GM12878 (cell line): ENCODE results near the gene SNAPIN. TPM values are rescaled to one million over a fixed set of nuclear protein-coding genes. Genes with fewer than 3 reads are reported as not detected.

ENCODE experiments used
- ATAC-seq: fragments of 200-7000 bp; cut with Tn5 transposase; 3 replicates; pipeline ENCODE4 v1.9.1; 2020; ENCODE audit warnings: mild to moderate bottlenecking, moderate library complexity
- BruUV-seq: library from RNA; stranded (reverse); fragments of 400-500 nt; replicated peaks from 2 replicates; lab custom pipeline; 2021; lab: Mats Ljungman, UMichigan
- CTCF ChIA-PET: fragments of 300-600 bp; sonication (Branson Sonifier 250); formaldehyde crosslinking; extraction: SDS; loops from one replicate; lab custom pipeline; 2021; ENCODE audit warnings: inconsistent platforms; lab: Yijun Ruan, JAX
- POLR2A ChIA-PET: fragments of 350-600 bp; formaldehyde crosslinking; extraction: SDS; loops from one replicate; lab custom pipeline; 2021; ENCODE audit warnings: inconsistent platforms; lab: Charles Lee
- RAD21 ChIA-PET: fragments of 300-600 bp; sonication (Branson Sonifier 250); formaldehyde crosslinking; loops from one replicate; lab custom pipeline; 2023; ENCODE audit warnings: antibody characterized with exemption; ENCODE audit not compliant: unreplicated experiment; lab: Charles Lee
- SMC1A ChIA-PET: fragments of 300-600 bp; sonication (Branson Sonifier 250); formaldehyde crosslinking; loops from one replicate; lab custom pipeline; 2023; ENCODE audit not compliant: unreplicated experiment, uncharacterized antibody; lab: Charles Lee
- DNase-seq: peaks from one replicate; pipeline ENCODE4 v3.0.0-alpha.2; 2011; ENCODE audit warnings: low read depth, low spot score
- FAIRE-seq: peaks from 3 replicates; lab custom pipeline; 2011; peaks lifted over from hg19 to GRCh38; lab: Jason Lieb, UNC
- H2AFZ ChIP-seq: 2 replicates; pipeline ENCODE4 v1.6.0; 2011; ENCODE audit warnings: low read depth, low read length, control low read depth; ENCODE audit not compliant: control insufficient read depth
- H3K27ac ChIP-seq: 2 replicates; pipeline ENCODE4 v1.5.1; 2011; ENCODE audit warnings: control low read depth; ENCODE audit not compliant: control insufficient read depth, insufficient read depth
- H3K27me3 ChIP-seq, 2 experiments: replicated peaks in 1 of 2; 2 replicates each; pipeline versions ENCODE4 v1.6.0 to v1.6.1; 2011; ENCODE audit warnings: low read length in 1 of 2; ENCODE audit not compliant: control insufficient read depth in 2 of 2, insufficient read depth in 2 of 2
- H3K36me3 ChIP-seq, 2 experiments: 2 replicates each; pipeline ENCODE4 v1.5.1; 2011; ENCODE audit warnings: low read length in 1 of 2; ENCODE audit not compliant: control insufficient read depth in 2 of 2, insufficient read depth in 2 of 2
- H3K4me1 ChIP-seq: 2 replicates; pipeline ENCODE4 v1.6.1; 2011; ENCODE audit warnings: mild to moderate bottlenecking, low read length, moderate library complexity, mixed read lengths; ENCODE audit not compliant: control insufficient read depth, insufficient read depth
- H3K4me2 ChIP-seq: 2 replicates; pipeline ENCODE4 v1.6.0; 2011; ENCODE audit warnings: control low read depth; ENCODE audit not compliant: control insufficient read depth, insufficient read depth
- H3K4me3 ChIP-seq: fragments of 200-600 bp; sonication (generic); 2 replicates; pipeline ENCODE4 v1.5.1; 2016
- H3K79me2 ChIP-seq: 2 replicates; pipeline ENCODE4 v1.6.0; 2011; ENCODE audit warnings: low read length; ENCODE audit not compliant: control insufficient read depth, insufficient read depth
- H3K9ac ChIP-seq: 2 replicates; pipeline ENCODE4 v1.8.0; 2011; ENCODE audit warnings: low read length, control low read depth, mixed read lengths; ENCODE audit not compliant: control insufficient read depth, insufficient read depth
- H3K9me3 ChIP-seq: replicated peaks from 3 replicates; pipeline ENCODE4 v1.5.1; 2011; ENCODE audit warnings: mild to moderate bottlenecking, low read length; ENCODE audit not compliant: control insufficient read depth, insufficient read depth
- H4K20me1 ChIP-seq: 2 replicates; pipeline ENCODE4 v1.6.0; 2011; ENCODE audit not compliant: control insufficient read depth, insufficient read depth
- CHD1 ChIP-seq: IDR thresholded peaks from 2 replicates; pipeline ENCODE4 v1.6.1; 2012; ENCODE audit warnings: low read depth, low read length, improper control_type of control experiment
- ESRRA ChIP-seq: IDR thresholded peaks from 2 replicates; pipeline ENCODE4 v1.6.1; 2012; ENCODE audit warnings: mild to moderate bottlenecking, low read length, improper control_type of control experiment
- ETV6 ChIP-seq, 2 experiments: fragments of 450-650 bp in 1 of 2; IDR thresholded peaks in 1 of 2; conservative IDR thresholded peaks in 1 of 2; 2 replicates each; pipeline ENCODE4 v1.6.1; 2014; ENCODE audit warnings: antibody characterized with exemption in 1 of 2, borderline replicate concordance in 1 of 2, low read depth in 1 of 2, mild to moderate bottlenecking in 1 of 2, moderate library complexity in 1 of 2
- HDAC2 ChIP-seq: fragments of 200-600 bp; sonication (generic); IDR thresholded peaks from 2 replicates; pipeline ENCODE4 v1.6.1; 2017
- HDAC6 ChIP-seq: fragments of 200-600 bp; sonication (generic); IDR thresholded peaks from one replicate; pipeline ENCODE4 v1.8.0; 2017; ENCODE audit warnings: antibody characterized with exemption; ENCODE audit not compliant: unreplicated experiment
- HDGF ChIP-seq: fragments of 450-650 bp; IDR thresholded peaks from 2 replicates; pipeline ENCODE4 v1.6.1; 2016; ENCODE audit warnings: antibody characterized with exemption
- JUNB ChIP-seq: IDR thresholded peaks from 2 replicates; pipeline ENCODE4 v1.6.1; 2016; ENCODE audit warnings: antibody characterized with exemption, mild to moderate bottlenecking
- KAT2A ChIP-seq: conservative IDR thresholded peaks from 2 replicates; pipeline ENCODE4 v1.6.1; 2011; ENCODE audit warnings: low read depth, low read length; ENCODE audit not compliant: control insufficient read depth
- NFXL1 ChIP-seq: fragments of 450-650 bp; IDR thresholded peaks from 2 replicates; pipeline ENCODE4 v1.6.1; 2017; ENCODE audit warnings: antibody characterized with exemption, mild to moderate bottlenecking, borderline replicate concordance
- NFYA ChIP-seq: IDR thresholded peaks from 2 replicates; pipeline ENCODE4 v1.6.1; 2011; ENCODE audit warnings: low read depth, mild to moderate bottlenecking, low read length, improper control_type of control experiment, borderline replicate concordance
- POLR2AphosphoS2 ChIP-seq: IDR thresholded peaks from 2 replicates; pipeline ENCODE4 v1.6.1; 2011; ENCODE audit warnings: low read depth, mild to moderate bottlenecking, low read length, improper control_type of control experiment, moderate library complexity
- RFX5 ChIP-seq: IDR thresholded peaks from 2 replicates; pipeline ENCODE4 v1.6.1; 2011; ENCODE audit warnings: low read depth, low read length, improper control_type of control experiment
- SMAD5 ChIP-seq: IDR thresholded peaks from 2 replicates; pipeline ENCODE4 v1.6.1; 2016; ENCODE audit warnings: antibody characterized with exemption, low read depth
- STAT1 ChIP-seq: fragments of 450-650 bp; conservative IDR thresholded peaks from 2 replicates; pipeline ENCODE4 v1.6.1; 2014; ENCODE audit warnings: antibody characterized with exemption, mild to moderate bottlenecking
- TARDBP ChIP-seq: IDR thresholded peaks from 2 replicates; pipeline ENCODE4 v1.6.1; 2016; ENCODE audit warnings: borderline replicate concordance
- TCF7 ChIP-seq: IDR thresholded peaks from 2 replicates; pipeline ENCODE4 v1.6.1; 2014; ENCODE audit warnings: antibody characterized with exemption, borderline replicate concordance
- ZNF207 ChIP-seq: fragments of 450-650 bp; IDR thresholded peaks from 2 replicates; pipeline ENCODE4 v1.6.1; 2014; ENCODE audit warnings: antibody characterized with exemption, mild to moderate bottlenecking, borderline replicate concordance
- WGBS: methylation state at CpG from one replicate; pipeline ENCODE4 v1.1.6; 2016; ENCODE audit warnings: low lambda C conversion rate; ENCODE audit not compliant: insufficient replicate concordance, insufficient coverage; ENCODE audit errors: missing lambda C conversion rate; 5-methylcytosine and 5-hydroxymethylcytosine counted together
- in situ Hi-C: fragments of 300-500 bp; cut with MboI; formaldehyde crosslinking; loops from 9 replicates; pipeline ENCODE4 v1.14.3; 2018; ENCODE audit warnings: mixed read lengths
- intact Hi-C: fragments of 100-400 bp; cut with micrococcal nuclease; formaldehyde crosslinking; loops from one replicate; pipeline ENCODE4 v1.14.2; 2022; ENCODE audit not compliant: unreplicated experiment
- polyA plus RNA-seq, 11 experiments: library from polyadenylated mRNA; depleted of rRNA in 4 of 11; unstranded in 6 of 11; stranded (reverse) in 5 of 11; fragments of >200 nt; fragmentation: Nextera tagmentation in 4 of 11; fragmentation: Illumina TruSeq in 1 of 11; extraction: Ambion mirVana in 4 of 11; extraction: Trizol in 1 of 11; gene quantifications; 1 replicate in 1 of 11; 2 replicates in 10 of 11; pipeline versions ENCODE4 v1.2.1 to v1.2.3, GENCODE V29; 2011 to 2016; ENCODE audit warnings: inconsistent platforms in 2 of 11, missing spikeins in 2 of 11, low read depth in 1 of 11
- total RNA-seq, 4 experiments: library from RNA; depleted of rRNA in 3 of 4; stranded (reverse); fragments of >200 nt in 3 of 4; fragmentation: Illumina TruSeq in 1 of 4; extraction: Trizol in 1 of 4; gene quantifications; 2 replicates each; pipeline versions ENCODE4 v1.2.1 to v1.2.3, GENCODE V29; 2013 to 2021
- TF ChIP-seq, protein P1 (sequence below): fragments of 450-650 bp; IDR thresholded peaks from 2 replicates; pipeline ENCODE4 v1.6.1; 2017; ENCODE audit warnings: borderline replicate concordance
- TF ChIP-seq, protein P2 (sequence below): fragments of 450-650 bp; IDR thresholded peaks from 2 replicates; pipeline ENCODE4 v1.6.1; 2018; ENCODE audit warnings: borderline replicate concordance, mild to moderate bottlenecking; ENCODE audit not compliant: partially characterized antibody

Gene SNAPIN
- total and polyA plus RNA-seq, 10 of the 15 experiments (the other 5 are each of a cell fraction or from before 2014, with no cell fraction given), result 12.4 to 78.1 (median 38.6) TPM

DNA sequence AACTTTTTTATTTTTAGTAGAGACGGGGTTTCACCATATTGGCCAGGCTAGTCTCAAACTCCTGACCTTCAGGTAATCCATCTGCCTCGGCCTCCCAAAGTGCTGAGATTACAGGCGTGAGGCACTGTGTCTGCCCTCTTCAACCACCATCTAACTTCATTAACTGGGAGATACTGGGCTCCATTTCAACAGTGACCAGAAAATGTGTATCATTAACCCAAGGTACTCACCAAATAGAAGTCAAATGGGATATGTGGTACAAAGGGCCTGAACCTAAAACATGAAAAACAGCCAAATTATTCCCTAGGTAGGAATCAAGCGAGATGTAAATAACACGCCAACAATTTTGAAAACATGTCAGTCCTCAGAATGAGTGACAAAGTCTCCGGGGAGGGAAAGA, 11.1 kb downstream of the SNAPIN start (continued):
- TF ChIP-seq, protein P1, sequence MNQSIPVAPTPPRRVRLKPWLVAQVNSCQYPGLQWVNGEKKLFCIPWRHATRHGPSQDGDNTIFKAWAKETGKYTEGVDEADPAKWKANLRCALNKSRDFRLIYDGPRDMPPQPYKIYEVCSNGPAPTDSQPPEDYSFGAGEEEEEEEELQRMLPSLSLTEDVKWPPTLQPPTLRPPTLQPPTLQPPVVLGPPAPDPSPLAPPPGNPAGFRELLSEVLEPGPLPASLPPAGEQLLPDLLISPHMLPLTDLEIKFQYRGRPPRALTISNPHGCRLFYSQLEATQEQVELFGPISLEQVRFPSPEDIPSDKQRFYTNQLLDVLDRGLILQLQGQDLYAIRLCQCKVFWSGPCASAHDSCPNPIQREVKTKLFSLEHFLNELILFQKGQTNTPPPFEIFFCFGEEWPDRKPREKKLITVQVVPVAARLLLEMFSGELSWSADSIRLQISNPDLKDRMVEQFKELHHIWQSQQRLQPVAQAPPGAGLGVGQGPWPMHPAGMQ, result no peak
- TF ChIP-seq TARDBP, result no peak
- TF ChIP-seq HDGF, result no peak
- TF ChIP-seq JUNB, result no peak

DNA sequence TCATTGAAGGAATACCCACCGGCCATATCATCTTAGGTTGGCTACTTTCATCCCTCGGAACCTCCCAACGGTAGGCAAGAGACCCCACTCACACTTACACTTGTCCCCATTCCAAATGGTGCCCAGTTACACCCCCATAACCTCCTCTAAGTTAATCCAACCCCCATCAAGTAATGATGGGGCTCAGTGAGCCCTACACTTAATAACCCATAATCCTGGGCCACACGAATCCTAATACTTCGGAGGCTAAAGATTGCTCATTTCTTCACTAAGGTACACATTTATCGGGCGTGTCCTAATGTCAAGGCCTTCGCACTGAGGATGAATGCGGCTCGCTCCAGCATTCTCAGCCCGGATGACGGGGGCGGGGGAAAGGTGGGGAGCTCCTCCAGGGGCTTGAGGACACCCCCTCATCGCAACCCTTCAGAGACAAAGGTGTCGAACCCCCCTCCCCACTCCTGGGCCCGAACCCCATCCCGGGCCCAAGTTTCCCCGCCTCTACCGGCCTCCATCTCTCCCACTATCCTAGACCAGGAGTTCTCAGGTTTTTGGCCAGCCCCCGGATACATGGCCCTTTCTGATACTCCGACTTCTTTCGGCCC, 11.9 kb downstream of the SNAPIN start:
- no peaks in the 10 kb centered on the region for H4K20me1 ChIP-seq
- ChIA-PET CTCF (interaction anchor here (1.5 to 7.5 kb wide), 3 partner anchors 99 to 307 kb away, joined by 3 to 43 read pairs (median 6); partner anchors contain the start of gene JTB), RAD21 (no interaction called here), SMC1A (interaction anchor here (0.7 to 1.6 kb wide), 3 partner anchors 12 to 316 kb away, joined by 3 to 4 read pairs (median 3); partner anchors contain the start of genes RAB13 and SNAPIN), POLR2A (interaction anchor here (0.5 to 0.9 kb wide), 2 partner anchors 10 to 294 kb away, joined by 3 to 5 read pairs; no protein-coding TSS in a partner anchor)
- 1% methylated on average over 20 of the region's 22 CpGs for WGBS
- peaks cover 4% of the 10 kb centered on the region; the same call in 1 of the 2 replicates for H3K4me1 ChIP-seq
- in situ Hi-C loops (no loop called here), intact Hi-C loops (loop anchor here (2.0 to 5.0 kb wide), 4 partner anchors 36 to 316 kb away; partner anchors contain the start of genes CHTOP and RAB13)
- H2AFZ ChIP-seq, result peak overlapping the region; percentile 40; the same call in 1 of the 2 replicates
- no peak; the same call in 2 of the 3 replicates for ATAC-seq
- H3K27ac ChIP-seq, result peak overlapping the region; percentile 85
- no peaks in the 10 kb centered on the region for H3K9me3 ChIP-seq
- H3K27me3 ChIP-seq, result no peaks in the 10 kb centered on the region
- H3K4me3 ChIP-seq, result peak overlapping the region; percentile 99
- peak; percentile 52 for FAIRE-seq
- peaks cover 7 to 30% of the 10 kb centered on the region in 2 experiments for H3K36me3 ChIP-seq
- DNase-seq, result no peak
- peak overlapping the region; percentile 94 for H3K9ac ChIP-seq
- TSS peak; percentile 89 for BruUV-seq
- H3K79me2 ChIP-seq, result peaks cover 24% of the 10 kb centered on the region
- peak overlapping the region; percentile 85 for H3K4me2 ChIP-seq
- TF ChIP-seq ETV6 (conservative IDR thresholded peaks at IDR 0.05 in 1 of 2, IDR thresholded peaks at IDR 0.05 in 1 of 2; ENCODE audit: borderline replicate concordance in 1 of 2, low read depth in 1 of 2) (no peak), RFX5 (no peak), SMAD5 (no peak), KAT2A (no peak), ESRRA (no peak), POLR2AphosphoS2 (no peak), HDAC6 (no peak), HDAC2 (no peak), CHD1 (peak; percentile 74; the same call in 1 of the 2 replicates), STAT1 (no peak), TCF7 (no peak), NFXL1 (no peak), NFYA (no peak), ZNF207 (no peak)
- TF ChIP-seq, protein P2, sequence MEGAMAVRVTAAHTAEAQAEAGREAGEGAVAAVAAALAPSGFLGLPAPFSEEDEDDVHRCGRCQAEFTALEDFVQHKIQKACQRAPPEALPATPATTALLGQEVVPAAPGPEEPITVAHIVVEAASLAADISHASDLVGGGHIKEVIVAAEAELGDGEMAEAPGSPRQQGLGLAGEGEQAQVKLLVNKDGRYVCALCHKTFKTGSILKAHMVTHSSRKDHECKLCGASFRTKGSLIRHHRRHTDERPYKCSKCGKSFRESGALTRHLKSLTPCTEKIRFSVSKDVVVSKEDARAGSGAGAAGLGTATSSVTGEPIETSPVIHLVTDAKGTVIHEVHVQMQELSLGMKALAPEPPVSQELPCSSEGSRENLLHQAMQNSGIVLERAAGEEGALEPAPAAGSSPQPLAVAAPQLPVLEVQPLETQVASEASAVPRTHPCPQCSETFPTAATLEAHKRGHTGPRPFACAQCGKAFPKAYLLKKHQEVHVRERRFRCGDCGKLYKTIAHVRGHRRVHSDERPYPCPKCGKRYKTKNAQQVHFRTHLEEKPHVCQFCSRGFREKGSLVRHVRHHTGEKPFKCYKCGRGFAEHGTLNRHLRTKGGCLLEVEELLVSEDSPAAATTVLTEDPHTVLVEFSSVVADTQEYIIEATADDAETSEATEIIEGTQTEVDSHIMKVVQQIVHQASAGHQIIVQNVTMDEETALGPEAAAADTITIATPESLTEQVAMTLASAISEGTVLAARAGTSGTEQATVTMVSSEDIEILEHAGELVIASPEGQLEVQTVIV, result no peak
